ENCODE data around the gene PLA2G4F. TPM values are rescaled to one million over a fixed set of nuclear protein-coding genes. Genes with fewer than 3 reads are reported as not detected.

PLA2G4F gene
- total and polyA plus RNA-seq, 5 experiments from 2014 or later, result 0.04 TPM; not detected in 4

- H3K27ac Mint-ChIP-seq, result no peak overlapping the region
- peaks cover 0 to 5% (median 0%) of the 10 kb centered on the region in 3 donors for H3K36me3 Mint-ChIP-seq
- H3K4me1 Mint-ChIP-seq, result peaks cover 0 to 10% (median 5%) of the 10 kb centered on the region in 4 donors
- peaks cover 3 to 35% (median 22%) of the 10 kb centered on the region in 5 donors for H3K27me3 Mint-ChIP-seq
- ATAC-seq, result no peak
- H3K4me3 Mint-ChIP-seq, result no peak overlapping the region
- POLR2A ChIA-PET, result no interaction called here
- no peak for DNase-seq
- H3K9me3 Mint-ChIP-seq, result peaks cover 0 to 6% (median 0%) of the 10 kb centered on the region in 9 donors
Observed at GRCh38 chr15:42111924-42112323, 44.5 kb downstream of the PLA2G4F start.

- Mint-ChIP-seq H3K27ac (peak overlapping the region in 1 of 10 donors; percentile 35), H3K4me1 (peaks cover 0 to 10% (median 5%) of the 10 kb centered on the region in 4 donors), H3K4me3 (no peak overlapping the region), H3K9me3 (peaks cover 0 to 6% (median 0%) of the 10 kb centered on the region in 9 donors), H3K36me3 (peaks cover 0 to 5% (median 0%) of the 10 kb centered on the region in 3 donors), H3K27me3 (peaks cover 3 to 45% (median 27%) of the 10 kb centered on the region in 5 donors)
- DNase-seq (no peak), ATAC-seq (no peak)
- POLR2A ChIA-PET, result no interaction called here
Observed at GRCh38 chr15:42110367-42110766, 46.1 kb downstream of the PLA2G4F start.

GRCh38 chr15:42108806-42109205, 47.6 kb downstream of the PLA2G4F start:
- POLR2A ChIA-PET, result no interaction called here
- ATAC-seq (no peak), DNase-seq (no peak)
- Mint-ChIP-seq H3K4me1 (peaks cover 0 to 10% (median 5%) of the 10 kb centered on the region in 4 donors), H3K27me3 (peaks cover 3 to 45% (median 27%) of the 10 kb centered on the region in 5 donors), H3K36me3 (peaks cover 0 to 5% (median 0%) of the 10 kb centered on the region in 3 donors), H3K27ac (no peak overlapping the region), H3K9me3 (peaks cover 0 to 6% (median 0%) of the 10 kb centered on the region in 9 donors), H3K4me3 (no peak overlapping the region)

- ATAC-seq, result no peak
- peaks cover 3 to 45% (median 27%) of the 10 kb centered on the region in 5 donors for H3K27me3 Mint-ChIP-seq
- no peak overlapping the region for H3K4me3 Mint-ChIP-seq
- POLR2A ChIA-PET, result no interaction called here
- H3K9me3 Mint-ChIP-seq, result peaks cover 0 to 6% (median 0%) of the 10 kb centered on the region in 9 donors
- no peak overlapping the region for H3K27ac Mint-ChIP-seq
- no peak for DNase-seq
- peaks cover 0 to 10% (median 5%) of the 10 kb centered on the region in 4 donors for H3K4me1 Mint-ChIP-seq
- H3K36me3 Mint-ChIP-seq, result peaks cover 0 to 5% (median 0%) of the 10 kb centered on the region in 3 donors
Observed at GRCh38 chr15:42108189-42108588, 48.2 kb downstream of the PLA2G4F start.

- DNase-seq (no peak), ATAC-seq (peak in 1 of 2 donors; percentile 10)
- Mint-ChIP-seq H3K4me1 (peaks cover 0 to 10% (median 5%) of the 10 kb centered on the region in 4 donors), H3K27ac (no peak overlapping the region), H3K27me3 (peaks cover 3 to 45% (median 23%) of the 10 kb centered on the region in 5 donors), H3K9me3 (peaks cover 0 to 3% (median 0%) of the 10 kb centered on the region in 9 donors), H3K4me3 (no peak overlapping the region), H3K36me3 (peaks cover 0 to 3% (median 0%) of the 10 kb centered on the region in 3 donors)
- POLR2A ChIA-PET, result no interaction called here
Observed at GRCh38 chr15:42107473-42107872, 49.0 kb downstream of the PLA2G4F start.

GRCh38 chr15:42106288-42106687, 50.1 kb downstream of the PLA2G4F start:
- Mint-ChIP-seq H3K4me3 (no peak overlapping the region), H3K9me3 (no peaks in the 10 kb centered on the region), H3K27me3 (peaks cover 3 to 45% (median 22%) of the 10 kb centered on the region in 5 donors), H3K36me3 (no peaks in the 10 kb centered on the region), H3K4me1 (peaks cover 0 to 7% (median 5%) of the 10 kb centered on the region in 4 donors), H3K27ac (peak overlapping the region in 1 of 10 donors; percentile 44)
- no peak for ATAC-seq
- no peak for DNase-seq
- POLR2A ChIA-PET, result no interaction called here

- no peak for ATAC-seq
- Mint-ChIP-seq H3K4me3 (no peak overlapping the region), H3K9me3 (no peaks in the 10 kb centered on the region), H3K36me3 (no peaks in the 10 kb centered on the region), H3K27ac (no peak overlapping the region), H3K27me3 (peaks cover 2 to 33% (median 16%) of the 10 kb centered on the region in 5 donors), H3K4me1 (peaks cover 0 to 7% (median 5%) of the 10 kb centered on the region in 4 donors)
- DNase-seq, result no peak
- POLR2A ChIA-PET, result no interaction called here
Observed at GRCh38 chr15:42104095-42104891, 52.1 kb downstream of the PLA2G4F start.

GRCh38 chr15:42102646-42103235, 53.7 kb downstream of the PLA2G4F start:
- Mint-ChIP-seq H3K9me3 (no peaks in the 10 kb centered on the region), H3K27me3 (peaks cover 1 to 21% (median 9%) of the 10 kb centered on the region in 5 donors), H3K27ac (no peak overlapping the region), H3K36me3 (no peaks in the 10 kb centered on the region), H3K4me3 (no peak overlapping the region), H3K4me1 (peaks cover 0 to 6% (median 4%) of the 10 kb centered on the region in 4 donors)
- DNase-seq (no peak), ATAC-seq (no peak)
- POLR2A ChIA-PET, result interaction anchor here (0.6 kb wide), 1 partner anchor 735 kb away, joined by 4 read pairs; no protein-coding TSS in a partner anchor

GRCh38 chr15:42101861-42102260, 54.6 kb downstream of the PLA2G4F start:
- Mint-ChIP-seq H3K4me3 (no peak overlapping the region), H3K36me3 (no peaks in the 10 kb centered on the region), H3K9me3 (no peaks in the 10 kb centered on the region), H3K27me3 (peaks cover 2 to 14% (median 10%) of the 10 kb centered on the region in 5 donors), H3K4me1 (no peaks in the 10 kb centered on the region), H3K27ac (no peak overlapping the region)
- POLR2A ChIA-PET, result no interaction called here
- ATAC-seq, result no peak
- no peak for DNase-seq

GRCh38 chr15:42100021-42100800, 56.2 kb downstream of the PLA2G4F start:
- H3K9me3 Mint-ChIP-seq, result no peaks in the 10 kb centered on the region
- H3K27ac Mint-ChIP-seq, result no peak overlapping the region
- ATAC-seq (no peak), DNase-seq (no peak)
- H3K27me3 Mint-ChIP-seq, result peaks cover 2 to 8% (median 3%) of the 10 kb centered on the region in 5 donors
- no peaks in the 10 kb centered on the region for H3K4me1 Mint-ChIP-seq
- H3K36me3 Mint-ChIP-seq, result no peaks in the 10 kb centered on the region
- POLR2A ChIA-PET, result no interaction called here
- H3K4me3 Mint-ChIP-seq, result no peak overlapping the region

- Mint-ChIP-seq H3K27me3 (peaks cover 0 to 8% (median 3%) of the 10 kb centered on the region in 5 donors), H3K4me3 (no peak overlapping the region), H3K4me1 (no peaks in the 10 kb centered on the region), H3K27ac (no peak overlapping the region), H3K36me3 (no peaks in the 10 kb centered on the region), H3K9me3 (no peaks in the 10 kb centered on the region)
- ATAC-seq, result no peak
- no peak for DNase-seq
- POLR2A ChIA-PET, result no interaction called here
Observed at GRCh38 chr15:42097018-42097417, 59.4 kb downstream of the PLA2G4F start.

- POLR2A ChIA-PET, result no interaction called here
- ATAC-seq, result no peak
- Mint-ChIP-seq H3K4me3 (no peak within 1 kb of the TSS), H3K27ac (peak within 1 kb of the TSS in 1 of 10 donors; percentile 80), H3K36me3 (no peaks in the 10 kb centered on the region), H3K27me3 (peaks cover 0 to 8% (median 3%) of the 10 kb centered on the region in 5 donors), H3K9me3 (no peaks in the 10 kb centered on the region), H3K4me1 (no peaks in the 10 kb centered on the region)
- no peak for DNase-seq
Observed at GRCh38 chr15:42094512-42094963, 61.9 kb downstream of the PLA2G4F start, which contains the start of gene PLA2G4D. Gene PLA2G4D, minus strand, starts transcription at chr15:42094562. Its CDS starts 103 bp downstream, at chr15:42094459.

All from naive thymus-derived CD8-positive, alpha-beta T cell (primary cell).